ENCODE data around the gene STRN3. TPM values are rescaled to one million over a fixed set of nuclear protein-coding genes. Genes with fewer than 3 reads are reported as not detected.

Gene STRN3
- total and polyA plus RNA-seq, 2 of the 4 experiments (the other 2 are of a cell fraction): 10.8 to 78.7 TPM

- 80% methylated on average over 1 of the region's 10 CpGs; no CpG with 5 or more reads in 1 of the 2 experiments for WGBS, 2 experiments (ENCODE audit: extremely low coverage in 2 of 2, insufficient read length in 1 of 2)
- Histone ChIP-seq H3K9me3 (ENCODE audit: control insufficient read depth, insufficient read depth, low read length) (no peaks in the 10 kb centered on the region), H2BK20ac (ENCODE audit: low read depth, low read length) (no peak overlapping the region), H3K4me1 (ENCODE audit: control insufficient read depth, insufficient read depth, low read length) (no peaks in the 10 kb centered on the region; the same call in 1 of the 2 replicates), H4K8ac (ENCODE audit: low read depth in 2 of 2, low read length in 2 of 2) (no peak overlapping the region), H4K5ac (ENCODE audit: low read depth, low read length) (no peak overlapping the region), H2BK15ac (ENCODE audit: low read depth, low read length) (no peak overlapping the region), H3K14ac (replicated peaks; ENCODE audit: low read depth, low read length) (no peak overlapping the region), H2AK9ac (replicated peaks; ENCODE audit: low read depth, low read length, poor library complexity) (no peak overlapping the region), H3K9ac (ENCODE audit: low read depth, low read length) (no peak overlapping the region), H3K56ac (ENCODE audit: extremely low read depth, insufficient read depth, low read length) (no peak overlapping the region), H3K27me3 (ENCODE audit: control insufficient read depth, insufficient read depth, low read length) (no peaks in the 10 kb centered on the region), H3K18ac (ENCODE audit: low read depth, low read length) (no peak overlapping the region), H3K27ac (ENCODE audit: insufficient read depth, low read length) (no peak overlapping the region), H3K4me2 (ENCODE audit: low read depth, low read length) (no peak overlapping the region), H3K23ac (ENCODE audit: low read depth, low read length) (no peak overlapping the region), H3K36me3 (ENCODE audit: control insufficient read depth, insufficient read depth, low read length) (no peaks in the 10 kb centered on the region), H3K4me3 (ENCODE audit: insufficient read depth, low read depth, low read length) (no peak overlapping the region), H3K79me1 (ENCODE audit: low read depth in 1 of 2, low read length in 2 of 2) (peaks cover 0 to 8% of the 10 kb centered on the region in 2 experiments; a peak in 2 of 4 replicates), H2BK5ac (ENCODE audit: low read depth, low read length, poor library complexity, severe bottlenecking) (no peak overlapping the region), H2AK5ac (ENCODE audit: low read depth, low read length) (peak overlapping the region; percentile 28; the same call in 1 of the 2 replicates), H2AFZ (replicated peaks; ENCODE audit: low read length, poor library complexity) (no peak overlapping the region), H4K91ac (ENCODE audit: insufficient read depth, low read depth, low read length) (no peak overlapping the region), H4K20me1 (ENCODE audit: insufficient read depth, low read length) (no peaks in the 10 kb centered on the region), H3K9me1 (ENCODE audit: insufficient read depth, low read length) (peaks cover 3% of the 10 kb centered on the region; the same call in 1 of the 2 replicates), H2BK120ac (ENCODE audit: low read depth, low read length) (no peak overlapping the region), H3K4ac (ENCODE audit: low read depth, low read length) (no peak overlapping the region)
- no peak for DNase-seq
- TF ChIP-seq CTCF (conservative IDR thresholded peaks at IDR 0.05; ENCODE audit: low read depth, low read length) (no peak), SMC3 (IDR thresholded peaks at IDR 0.05; ENCODE audit: low read depth, low read length) (no peak), MXI1 (IDR thresholded peaks at IDR 0.05; ENCODE audit: borderline replicate concordance, low read depth, low read length) (no peak), ELK1 (IDR thresholded peaks at IDR 0.05; ENCODE audit: borderline replicate concordance, low read depth, low read length) (no peak)
- dilution Hi-C loops (cut with HindIII; ENCODE audit: low sequenced_read_pairs, unreplicated experiment) (no loop called here), intact Hi-C loops (cut with micrococcal nuclease) (no loop called here), in situ Hi-C loops (cut with MboI; ENCODE audit: low sequenced_read_pairs) (no loop called here)
- no peak for ATAC-seq (ENCODE audit: low read depth)
- ChIA-PET CTCF (no interaction called here), POLR2A (ENCODE audit: unreplicated experiment) (no interaction called here)
- no TSS peak for BruUV-seq (replicated peaks)
These were observed 21.3 kb upstream of the STRN3 start for GRCh38 chr14:31047503-31047902.

Data from IMR-90 (cell line).